GM23338 (cell line): ENCODE data around the gene ELMOD3.
"Not testable (repeated sequence)": the region's sequence is repeated elsewhere in the genome, so short reads cannot be mapped to it uniquely, and the experiment has no call there.

ENCODE experiments used
- CREB1 ChIP-seq: fragments of 250-450 bp; sonication (Bioruptor Pico); IDR thresholded peaks from 2 replicates; pipeline ENCODE4 v1.5.0; 2020; ENCODE audit warnings: low read depth, mild to moderate bottlenecking, moderate library complexity
- CTCF ChIP-seq, 2 experiments: fragments of 200-600 bp in 1 of 2; sonication (generic) in 1 of 2; conservative IDR thresholded peaks; 2 replicates each; pipeline versions ENCODE4 v1.5.1 to v1.6.1; 2016 to 2017; ENCODE audit warnings: antibody characterized with exemption in 2 of 2, low read depth in 2 of 2, mild to moderate bottlenecking in 2 of 2, moderate library complexity in 1 of 2
- EZH2 ChIP-seq: fragments of 200-600 bp; sonication (generic); IDR thresholded peaks from one replicate; pipeline ENCODE4 v1.8.0; 2017; ENCODE audit warnings: antibody characterized with exemption, mild to moderate bottlenecking, low read depth; ENCODE audit not compliant: unreplicated experiment
- EZH2phosphoT487 ChIP-seq: fragments of 200-600 bp; sonication (generic); IDR thresholded peaks from one replicate; pipeline ENCODE4 v1.8.1; 2018; ENCODE audit warnings: antibody characterized with exemption; ENCODE audit not compliant: unreplicated experiment
- REST ChIP-seq: IDR thresholded peaks from one replicate; pipeline ENCODE4 v1.6.1; 2018; ENCODE audit warnings: antibody characterized with exemption; ENCODE audit not compliant: unreplicated experiment

GRCh38 chr2:85362653-85363387 is 8.3 kb downstream of the ELMOD3 start:
- not testable (repeated sequence) for TF ChIP-seq EZH2; CTCF (conservative IDR thresholded peaks at IDR 0.05; ENCODE audit: low read depth in 2 of 2); REST; CREB1 (CRISPR knock-in tag); EZH2phosphoT487
